ENCODE results near the gene TIMM44.

GRCh38 chr19:7921967-7922835 lies 21.3 kb downstream of the TIMM44 start:
- TF ChIP-seq POLR2AphosphoS2 (IDR thresholded peaks at IDR 0.05; ENCODE audit: low read depth, low read length) (no peak), ZBTB11 (CRISPR knock-in tag; IDR thresholded peaks at IDR 0.05) (no peak), PAX8 (IDR thresholded peaks at IDR 0.05) (no peak), CTCF (IDR thresholded peaks at IDR 0.05 in 2 of 3, conservative IDR thresholded peaks at IDR 0.05 in 1 of 3; ENCODE audit: control insufficient read depth in 2 of 3, extremely low read depth in 1 of 3, insufficient read depth in 1 of 3, low read depth in 3 of 3, low read length in 3 of 3) (no peak), JUND (IDR thresholded peaks at IDR 0.05; ENCODE audit: low read depth, low read length) (no peak), ETV6 (conservative IDR thresholded peaks at IDR 0.05 in 1 of 2, IDR thresholded peaks at IDR 0.05 in 1 of 2; ENCODE audit: borderline replicate concordance in 1 of 2, low read depth in 1 of 2) (no peak), CREB1 (IDR thresholded peaks at IDR 0.05; ENCODE audit: low read depth) (no peak), NFYA (IDR thresholded peaks at IDR 0.05; ENCODE audit: borderline replicate concordance, low read depth, low read length) (no peak), RFX5 (IDR thresholded peaks at IDR 0.05; ENCODE audit: low read depth, low read length) (no peak), MTA2 (IDR thresholded peaks at IDR 0.05; ENCODE audit: low read depth) (no peak), SP1 (IDR thresholded peaks at IDR 0.05; ENCODE audit: low read depth, low read length) (no peak)

Measured in GM12878 (cell line).